Stimulated activated memory B cell treated with anti-CD40 and anti-IgM and Interleukin-4, amounts not matched to agents 10 μg/mL and 1 μg/mL and 100 μg/mL, for 72 hours (primary cell): ENCODE data around the gene SLC12A9.
A peak's percentile ranks its signal among the peaks of the same experiment; 100 is the strongest.
"Not testable (repeated sequence)": the region's sequence is repeated elsewhere in the genome, so short reads cannot be mapped to it uniquely, and the experiment has no call there.

ENCODE experiments used
- ATAC-seq: fragments of 150-1000 bp; cut with Tn5 transposase; 2 replicates; pipeline ENCODE4 v1.10.0; 2021
- H3K27ac Mint-ChIP-seq: one replicate; pipeline ENCODE4 v1.8.0; 2022; ENCODE audit warnings: mild to moderate bottlenecking, mixed read lengths
- H3K27me3 Mint-ChIP-seq: one replicate; pipeline ENCODE4 v1.8.0; 2022; ENCODE audit warnings: mixed read lengths
- H3K36me3 Mint-ChIP-seq: one replicate; pipeline ENCODE4 v1.8.0; 2022; ENCODE audit warnings: mixed read lengths
- H3K4me1 Mint-ChIP-seq: one replicate; pipeline ENCODE4 v1.8.0; 2022; ENCODE audit warnings: mixed read lengths
- H3K4me3 Mint-ChIP-seq: one replicate; pipeline ENCODE4 v1.8.0; 2022; ENCODE audit warnings: mild to moderate bottlenecking, moderate library complexity, mixed read lengths
- H3K9me3 Mint-ChIP-seq: one replicate; pipeline ENCODE4 v1.8.0; 2022; ENCODE audit warnings: mixed read lengths

Gene SLC12A9

GRCh38 chr7:100852048-100852872 is at the start of gene SLC12A9:
SLC12A9 (plus strand) TSS chr7:100852713; CDS start chr7:100854198, 1,485 bp downstream.
- peak within 1 kb of the TSS; percentile 97 for H3K4me3 Mint-ChIP-seq
- H3K36me3 Mint-ChIP-seq, result peaks cover 15% of the 10 kb centered on the region
- peak; percentile 97 for ATAC-seq
- no peaks in the 10 kb centered on the region for H3K27me3 Mint-ChIP-seq
- no peaks in the 10 kb centered on the region for H3K9me3 Mint-ChIP-seq
- H3K27ac Mint-ChIP-seq, result peak within 1 kb of the TSS; percentile 64
- H3K4me1 Mint-ChIP-seq, result peaks cover 37% of the 10 kb centered on the region

GRCh38 chr7:100802951-100803350 is 49.6 kb upstream of the SLC12A9 start:
- Mint-ChIP-seq H3K9me3 (no peaks in the 10 kb centered on the region), H3K4me1 (peaks cover 35% of the 10 kb centered on the region), H3K4me3 (peak overlapping the region; percentile 57), H3K27ac (peak overlapping the region; percentile 90), H3K36me3 (no peaks in the 10 kb centered on the region), H3K27me3 (no peaks in the 10 kb centered on the region)
- peak; percentile 5 for ATAC-seq

- Mint-ChIP-seq H3K9me3 (no peaks in the 10 kb centered on the region), H3K36me3 (no peaks in the 10 kb centered on the region), H3K27me3 (no peaks in the 10 kb centered on the region), H3K4me1 (peaks cover 28% of the 10 kb centered on the region), H3K27ac (peak overlapping the region; percentile 90), H3K4me3 (peak overlapping the region; percentile 57)
- peak; percentile 96 for ATAC-seq
Observed at GRCh38 chr7:100803398-100804161, 48.9 kb upstream of the SLC12A9 start.

GRCh38 chr7:100804681-100805431 is 47.7 kb upstream of the SLC12A9 start:
- H3K27me3 Mint-ChIP-seq, result no peaks in the 10 kb centered on the region
- H3K27ac Mint-ChIP-seq, result peak overlapping the region; percentile 90
- no peak overlapping the region for H3K4me3 Mint-ChIP-seq
- no peak for ATAC-seq
- H3K4me1 Mint-ChIP-seq, result peaks cover 17% of the 10 kb centered on the region
- H3K36me3 Mint-ChIP-seq, result no peaks in the 10 kb centered on the region
- no peaks in the 10 kb centered on the region for H3K9me3 Mint-ChIP-seq

GRCh38 chr7:100806276-100806675 is 46.2 kb upstream of the SLC12A9 start:
- H3K9me3 Mint-ChIP-seq, result no peaks in the 10 kb centered on the region
- no peak overlapping the region for H3K27ac Mint-ChIP-seq
- peaks cover 17% of the 10 kb centered on the region for H3K4me1 Mint-ChIP-seq
- ATAC-seq, result no peak
- H3K36me3 Mint-ChIP-seq, result no peaks in the 10 kb centered on the region
- H3K4me3 Mint-ChIP-seq, result no peak overlapping the region
- no peaks in the 10 kb centered on the region for H3K27me3 Mint-ChIP-seq

GRCh38 chr7:100806883-100807282 is 45.6 kb upstream of the SLC12A9 start:
- H3K36me3 Mint-ChIP-seq, H3K27me3 Mint-ChIP-seq, ATAC-seq, H3K27ac Mint-ChIP-seq, H3K9me3 Mint-ChIP-seq, H3K4me3 Mint-ChIP-seq: not testable (repeated sequence)
- H3K4me1 Mint-ChIP-seq, result peaks cover 17% of the 10 kb centered on the region

- H3K27ac Mint-ChIP-seq, result no peak overlapping the region
- H3K36me3 Mint-ChIP-seq, result no peaks in the 10 kb centered on the region
- H3K4me1 Mint-ChIP-seq, result peaks cover 6% of the 10 kb centered on the region
- H3K27me3 Mint-ChIP-seq, result no peaks in the 10 kb centered on the region
- no peak overlapping the region for H3K4me3 Mint-ChIP-seq
- H3K9me3 Mint-ChIP-seq, result no peaks in the 10 kb centered on the region
- ATAC-seq, result no peak
Observed at GRCh38 chr7:100808354-100808875, 44.1 kb upstream of the SLC12A9 start.

GRCh38 chr7:100811480-100811879 is 41.0 kb upstream of the SLC12A9 start:
- H3K27ac Mint-ChIP-seq, result no peak overlapping the region
- H3K4me1 Mint-ChIP-seq, result no peaks in the 10 kb centered on the region
- H3K9me3 Mint-ChIP-seq, result no peaks in the 10 kb centered on the region
- H3K36me3 Mint-ChIP-seq, result no peaks in the 10 kb centered on the region
- H3K27me3 Mint-ChIP-seq, result no peaks in the 10 kb centered on the region
- H3K4me3 Mint-ChIP-seq, result no peak overlapping the region
- no peak for ATAC-seq

- H3K4me1 Mint-ChIP-seq, result no peaks in the 10 kb centered on the region
- no peaks in the 10 kb centered on the region for H3K27me3 Mint-ChIP-seq
- no peak overlapping the region for H3K4me3 Mint-ChIP-seq
- no peaks in the 10 kb centered on the region for H3K9me3 Mint-ChIP-seq
- no peak for ATAC-seq
- H3K36me3 Mint-ChIP-seq, result no peaks in the 10 kb centered on the region
- H3K27ac Mint-ChIP-seq, result no peak overlapping the region
Observed at GRCh38 chr7:100812729-100813128, 39.8 kb upstream of the SLC12A9 start.

- H3K4me1 Mint-ChIP-seq, H3K4me3 Mint-ChIP-seq, H3K27me3 Mint-ChIP-seq, H3K27ac Mint-ChIP-seq, H3K9me3 Mint-ChIP-seq, ATAC-seq, H3K36me3 Mint-ChIP-seq: not testable (repeated sequence)
Observed at GRCh38 chr7:100816515-100816914, 36.0 kb upstream of the SLC12A9 start.

- Mint-ChIP-seq H3K36me3 (no peaks in the 10 kb centered on the region), H3K4me1 (no peaks in the 10 kb centered on the region), H3K4me3 (no peak overlapping the region), H3K27ac (no peak overlapping the region), H3K9me3 (no peaks in the 10 kb centered on the region), H3K27me3 (no peaks in the 10 kb centered on the region)
- no peak for ATAC-seq
Observed at GRCh38 chr7:100817097-100817496, 35.4 kb upstream of the SLC12A9 start.

- Mint-ChIP-seq H3K4me3 (no peak overlapping the region), H3K36me3 (no peaks in the 10 kb centered on the region), H3K9me3 (no peaks in the 10 kb centered on the region), H3K27ac (no peak overlapping the region), H3K27me3 (peaks cover 8% of the 10 kb centered on the region), H3K4me1 (no peaks in the 10 kb centered on the region)
- ATAC-seq, result no peak
Observed at GRCh38 chr7:100818366-100818765, 34.1 kb upstream of the SLC12A9 start.

- Mint-ChIP-seq H3K27me3 (peaks cover 13% of the 10 kb centered on the region), H3K4me3 (no peak overlapping the region), H3K9me3 (no peaks in the 10 kb centered on the region)
Observed at GRCh38 chr7:100818825-100819224, 33.7 kb upstream of the SLC12A9 start.

GRCh38 chr7:100819586-100819985 is 32.9 kb upstream of the SLC12A9 start:
- no peaks in the 10 kb centered on the region for H3K9me3 Mint-ChIP-seq
- peaks cover 20% of the 10 kb centered on the region for H3K27me3 Mint-ChIP-seq
- no peak for ATAC-seq
- H3K27ac Mint-ChIP-seq, result no peak overlapping the region
- no peaks in the 10 kb centered on the region for H3K4me1 Mint-ChIP-seq
- H3K4me3 Mint-ChIP-seq, result no peak overlapping the region
- H3K36me3 Mint-ChIP-seq, result no peaks in the 10 kb centered on the region

More at GRCh38 chr7:100818825-100819224, 33.7 kb upstream of the SLC12A9 start:
- no peak for ATAC-seq
- Mint-ChIP-seq H3K27ac (no peak overlapping the region), H3K36me3 (no peaks in the 10 kb centered on the region), H3K4me1 (no peaks in the 10 kb centered on the region)
